ENCODE data around the gene LALBA. TPM values are rescaled to one million over a fixed set of nuclear protein-coding genes. Genes with fewer than 3 reads are reported as not detected.
"Not testable (repeated sequence)": the region's sequence is repeated elsewhere in the genome, so short reads cannot be mapped to it uniquely, and the experiment has no call there.

Gene LALBA
- total RNA-seq, 2 experiments from 2014 or later: not detected

DNA sequence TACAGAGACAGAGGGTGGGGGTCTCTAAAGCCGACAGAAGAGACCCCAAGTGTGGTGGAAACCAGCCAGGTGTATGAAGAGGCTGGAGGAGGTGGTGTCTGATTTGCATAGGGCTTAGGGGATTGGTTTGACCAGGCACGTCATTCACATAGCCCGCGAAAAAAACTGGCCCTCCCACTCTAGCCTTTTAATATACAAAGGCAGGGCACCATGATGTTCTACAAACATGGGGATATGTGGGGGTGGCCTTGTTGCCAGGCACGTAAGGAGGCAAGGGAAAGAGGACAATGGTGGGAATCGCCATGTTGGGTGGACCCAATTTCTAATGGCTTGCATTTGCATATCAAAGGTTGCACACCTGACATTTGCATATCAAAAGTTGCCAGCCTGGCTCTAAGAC is 13.2 kb downstream of the LALBA start:
- H3K9me3 Mint-ChIP-seq: no peaks in the 10 kb centered on the region
- no peak overlapping the region for H3K27ac Mint-ChIP-seq
- H3K27me3 Mint-ChIP-seq: peaks cover 4% of the 10 kb centered on the region
- DNase-seq (no peak), ATAC-seq (ENCODE audit: low read depth) (no peak)
- H3K36me3 Mint-ChIP-seq: no peaks in the 10 kb centered on the region
- no peaks in the 10 kb centered on the region for H3K4me1 Mint-ChIP-seq
- H3K4me3 Mint-ChIP-seq: no peak overlapping the region
- POLR2A ChIA-PET: no interaction called here

DNA sequence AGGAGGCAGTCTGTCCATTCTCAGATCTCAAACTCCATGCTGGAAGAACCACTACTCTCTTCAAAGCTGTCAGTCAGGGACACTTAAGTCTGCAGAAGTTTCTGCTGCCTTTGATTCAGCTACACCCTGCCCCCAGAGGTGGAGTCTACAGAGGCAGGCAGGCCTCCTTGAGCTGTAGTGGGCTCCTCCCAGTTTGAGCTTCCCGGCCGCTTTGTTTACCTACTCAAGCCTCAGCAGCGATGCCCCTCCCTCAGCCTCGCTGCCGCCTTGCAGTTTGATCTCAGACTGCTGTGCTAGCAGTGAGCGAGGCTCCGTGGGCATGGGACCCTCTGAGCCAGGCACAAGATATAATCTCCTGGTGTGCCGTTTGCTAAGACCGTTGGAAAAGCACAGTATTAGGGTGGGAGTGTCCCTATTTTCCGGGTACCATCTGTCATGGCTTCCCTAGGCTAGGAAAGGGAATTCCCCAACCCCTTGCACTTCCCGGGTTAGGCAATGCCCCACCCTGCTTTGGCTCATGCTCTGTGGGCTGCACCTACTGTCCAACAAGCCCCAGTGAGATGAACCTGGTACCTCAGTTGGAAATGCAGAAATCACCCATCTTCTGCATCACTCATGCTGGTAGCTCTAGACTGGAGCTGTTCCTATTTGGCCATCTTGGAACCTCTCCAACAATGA is 16.0 kb downstream of the LALBA start:
- H3K9me3 Mint-ChIP-seq; ATAC-seq (ENCODE audit: low read depth); H3K36me3 Mint-ChIP-seq; H3K4me3 Mint-ChIP-seq; H3K27ac Mint-ChIP-seq; H3K4me1 Mint-ChIP-seq; DNase-seq; POLR2A ChIA-PET: not testable (repeated sequence)
- peaks cover 15% of the 10 kb centered on the region for H3K27me3 Mint-ChIP-seq

DNA sequence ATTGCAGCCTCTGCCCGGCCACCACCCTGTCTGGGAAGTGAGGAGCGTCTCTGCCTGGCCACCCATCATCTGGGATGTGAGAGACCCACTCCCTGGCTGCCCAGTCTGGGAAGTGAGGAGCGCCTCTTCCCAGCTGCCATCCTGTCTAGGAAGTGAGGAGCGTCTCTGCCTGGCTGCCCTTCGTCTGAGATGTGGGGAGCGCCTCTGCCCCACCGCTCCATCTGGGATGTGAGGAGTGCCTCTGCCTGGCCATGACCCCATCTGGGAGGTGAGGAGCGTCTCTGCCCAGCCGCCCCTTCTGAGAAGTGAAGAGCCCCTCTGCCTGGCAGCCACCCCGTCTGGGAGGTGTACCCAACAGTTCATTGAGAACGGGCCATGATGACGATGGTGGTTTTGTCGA is 18.2 kb downstream of the LALBA start:
- H3K27ac Mint-ChIP-seq; H3K9me3 Mint-ChIP-seq; POLR2A ChIA-PET; H3K36me3 Mint-ChIP-seq; ATAC-seq (ENCODE audit: low read depth); H3K4me1 Mint-ChIP-seq; DNase-seq; H3K4me3 Mint-ChIP-seq: not testable (repeated sequence)
- H3K27me3 Mint-ChIP-seq: peaks cover 15% of the 10 kb centered on the region

DNA sequence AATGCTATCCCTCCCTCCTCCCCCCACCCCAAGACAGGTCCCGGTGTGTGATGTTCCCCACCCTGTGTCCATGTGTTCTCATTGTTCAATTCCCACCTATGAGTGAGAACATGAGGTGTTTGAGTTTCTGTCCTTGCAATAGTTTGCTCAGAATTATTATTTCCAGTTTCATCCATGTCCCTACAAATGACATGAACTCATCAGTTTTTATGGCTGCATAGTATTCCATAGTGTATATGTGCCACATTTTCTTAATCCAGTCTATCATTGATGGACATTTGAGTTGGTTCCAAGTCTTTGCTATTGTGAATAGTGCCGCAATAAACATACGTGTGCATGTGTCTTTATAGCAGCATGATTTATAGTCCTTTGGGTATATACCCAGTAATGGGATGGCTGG is 22.8 kb downstream of the LALBA start:
- POLR2A ChIA-PET; ATAC-seq (ENCODE audit: low read depth); H3K4me1 Mint-ChIP-seq; H3K4me3 Mint-ChIP-seq; H3K36me3 Mint-ChIP-seq; H3K9me3 Mint-ChIP-seq; DNase-seq; H3K27ac Mint-ChIP-seq: not testable (repeated sequence)
- H3K27me3 Mint-ChIP-seq: peaks cover 21% of the 10 kb centered on the region

DNA sequence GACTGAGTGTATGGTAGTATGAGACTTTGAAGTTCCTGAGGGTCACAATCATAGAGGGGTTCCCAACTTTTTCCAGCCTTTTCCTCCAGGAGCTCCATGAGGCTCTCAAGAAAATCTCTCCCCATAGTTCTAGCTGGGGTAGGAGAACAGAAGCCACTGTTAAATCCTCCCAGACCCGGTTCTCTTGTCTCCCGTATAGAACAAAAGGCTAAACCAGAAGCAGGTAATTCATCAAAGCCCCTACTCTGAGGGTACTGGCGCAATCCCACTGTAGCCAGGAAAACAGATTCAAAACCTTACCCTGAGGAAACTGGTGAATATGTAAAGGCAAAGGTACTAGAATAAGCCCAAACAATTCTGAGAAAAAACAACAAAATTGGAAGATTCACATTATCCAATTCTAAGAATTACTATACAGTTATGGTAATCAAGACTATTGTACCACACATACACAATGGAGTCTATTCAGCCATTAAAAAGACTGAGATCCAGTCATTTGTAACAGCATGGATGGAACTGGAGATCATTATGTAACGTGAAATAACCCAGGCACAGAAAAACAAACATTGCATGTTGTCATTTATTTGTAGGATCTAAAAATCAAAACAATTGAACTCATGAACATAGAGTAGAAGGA is 23.9 kb downstream of the LALBA start:
- DNase-seq: no peak
- POLR2A ChIA-PET: no interaction called here
- H3K27me3 Mint-ChIP-seq: peaks cover 21% of the 10 kb centered on the region
- H3K9me3 Mint-ChIP-seq: peaks cover 4% of the 10 kb centered on the region
- H3K4me1 Mint-ChIP-seq: no peaks in the 10 kb centered on the region
- ATAC-seq (ENCODE audit: low read depth): no peak
- no peaks in the 10 kb centered on the region for H3K36me3 Mint-ChIP-seq
- H3K4me3 Mint-ChIP-seq: no peak overlapping the region
- no peak overlapping the region for H3K27ac Mint-ChIP-seq

DNA sequence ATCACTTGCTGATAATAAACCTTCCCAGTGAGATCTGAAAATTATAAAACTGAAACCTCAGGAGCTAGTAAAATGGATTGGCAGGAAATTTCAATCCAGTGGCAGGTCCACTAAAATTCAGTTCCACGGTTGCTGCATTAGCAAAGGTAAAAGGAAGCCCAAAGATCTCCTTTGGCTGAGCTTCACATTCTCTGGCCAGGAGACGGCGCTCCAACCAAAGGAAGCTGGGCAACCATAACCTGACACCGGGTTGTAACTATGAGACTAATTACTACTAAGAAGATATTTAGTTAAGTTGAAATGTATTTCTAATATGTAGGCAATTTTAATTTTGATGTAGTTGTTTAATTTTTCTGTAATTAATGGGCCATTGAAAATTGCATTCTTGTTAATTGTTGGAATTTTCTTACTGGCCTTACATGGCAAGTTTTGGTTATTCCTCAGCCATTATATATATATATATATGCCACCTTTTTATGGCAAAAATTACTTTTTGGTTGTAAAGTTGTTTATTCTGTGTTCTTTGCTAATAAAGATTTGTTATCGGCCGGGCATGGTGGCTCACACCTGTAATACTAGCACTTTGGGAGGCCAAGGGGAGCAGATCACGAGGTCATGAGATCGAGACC is 27.4 kb downstream of the LALBA start:
- POLR2A ChIA-PET: interaction anchor here (0.7 kb wide), 1 partner anchor 75 kb away, joined by 3 read pairs; no protein-coding TSS in a partner anchor

DNA sequence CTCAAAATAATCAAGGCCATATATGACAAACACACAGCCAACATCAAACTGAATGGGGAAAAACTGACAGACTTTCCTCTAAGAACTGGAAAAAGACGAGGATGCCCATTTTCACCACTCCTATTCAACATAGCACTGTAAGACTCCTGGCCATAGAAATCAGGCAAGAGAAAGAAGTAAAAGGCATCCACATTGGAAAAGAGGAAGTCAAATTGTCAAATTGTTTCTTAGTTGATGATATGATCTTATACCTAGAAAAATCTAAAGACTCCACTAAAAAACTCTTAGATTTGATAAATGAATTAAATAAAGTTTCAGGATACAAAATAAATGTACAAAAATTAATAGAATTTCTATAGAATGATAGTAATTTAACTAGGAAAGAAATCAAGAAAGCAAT is 33.2 kb downstream of the LALBA start:
- Mint-ChIP-seq H3K4me3 (no peak overlapping the region), H3K27ac (no peak overlapping the region), H3K27me3 (no peaks in the 10 kb centered on the region), H3K36me3 (no peaks in the 10 kb centered on the region), H3K9me3 (peaks cover 8% of the 10 kb centered on the region), H3K4me1 (peaks cover 13% of the 10 kb centered on the region)
- ATAC-seq (ENCODE audit: low read depth): no peak
- POLR2A ChIA-PET: no interaction called here
- no peak for DNase-seq

More for the DNA sequence above, 27.4 kb downstream of the LALBA start:
- peaks cover 8% of the 10 kb centered on the region for H3K27me3 Mint-ChIP-seq
- ATAC-seq (ENCODE audit: low read depth) (peak; percentile 47), DNase-seq (peak; percentile 52)
- no peak overlapping the region for H3K4me3 Mint-ChIP-seq
- H3K27ac Mint-ChIP-seq: no peak overlapping the region
- H3K36me3 Mint-ChIP-seq: no peaks in the 10 kb centered on the region
- H3K4me1 Mint-ChIP-seq: peaks cover 3% of the 10 kb centered on the region
- H3K9me3 Mint-ChIP-seq: no peaks in the 10 kb centered on the region

DNA sequence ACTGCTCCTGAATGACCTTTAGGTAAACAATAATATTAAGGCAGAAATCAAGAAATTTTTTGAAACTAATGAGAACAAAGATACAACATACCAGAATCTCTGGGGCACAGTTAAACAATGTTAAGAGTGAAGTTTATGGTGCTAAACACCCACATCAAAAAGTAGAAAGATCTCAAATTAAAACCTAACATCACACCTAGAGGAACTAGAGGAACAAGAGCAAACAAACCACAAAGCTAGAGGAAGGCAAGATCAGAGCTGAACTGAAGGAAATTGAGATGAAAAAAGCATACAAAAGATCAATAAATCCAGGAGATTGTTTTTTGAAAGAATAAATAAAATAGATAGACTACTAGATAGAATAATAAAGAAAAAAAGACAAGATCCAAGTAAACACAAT is 37.2 kb downstream of the LALBA start:
- POLR2A ChIA-PET: no interaction called here
- peak overlapping the region; percentile 3 for H3K4me3 Mint-ChIP-seq
- H3K9me3 Mint-ChIP-seq: peaks cover 8% of the 10 kb centered on the region
- H3K27ac Mint-ChIP-seq: no peak overlapping the region
- H3K4me1 Mint-ChIP-seq: peaks cover 10% of the 10 kb centered on the region
- no peaks in the 10 kb centered on the region for H3K27me3 Mint-ChIP-seq
- no peak for DNase-seq
- peak; percentile 42 for ATAC-seq (ENCODE audit: low read depth)
- no peaks in the 10 kb centered on the region for H3K36me3 Mint-ChIP-seq

DNA sequence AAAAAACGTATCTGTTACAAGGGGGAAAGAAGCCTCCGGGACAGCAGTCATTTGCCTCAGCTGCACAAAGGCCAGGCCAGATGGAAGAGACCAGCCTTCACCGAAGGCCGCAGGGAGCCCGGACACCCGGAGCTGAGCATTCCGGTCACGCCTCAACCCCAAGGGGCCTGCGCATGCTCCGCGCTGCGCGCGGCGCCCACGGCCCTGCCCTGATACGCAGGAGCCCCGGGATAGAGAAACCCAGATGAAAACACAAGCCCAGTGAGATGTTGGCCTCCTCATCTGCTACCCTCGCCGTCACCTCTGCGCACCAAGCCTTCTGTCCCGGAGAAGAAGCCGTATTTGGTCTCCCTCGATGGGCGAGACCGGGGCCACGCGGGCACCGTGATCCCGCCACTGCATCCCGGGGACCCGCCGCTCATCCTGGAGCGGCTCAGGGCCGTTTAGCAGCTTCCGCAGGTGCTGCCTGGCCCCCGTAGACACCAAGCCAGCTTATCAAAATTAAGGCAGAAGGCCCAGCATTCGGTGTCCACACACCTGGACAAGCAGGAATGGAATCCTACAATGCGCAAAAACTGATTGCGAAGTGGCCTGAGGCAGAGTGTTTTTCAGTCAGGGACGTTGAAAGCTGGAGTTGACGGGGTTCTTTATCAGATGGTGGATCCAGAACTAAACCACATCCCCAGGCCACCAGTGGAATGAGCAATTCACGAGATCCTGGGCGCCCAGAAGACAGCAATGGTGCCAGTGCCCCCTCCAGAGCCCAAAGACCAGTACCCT is 41.8 kb downstream of the LALBA start:
- Mint-ChIP-seq H3K36me3 (no peaks in the 10 kb centered on the region), H3K27ac (no peak overlapping the region), H3K27me3 (no peaks in the 10 kb centered on the region), H3K4me1 (peaks cover 10% of the 10 kb centered on the region), H3K4me3 (no peak overlapping the region), H3K9me3 (no peaks in the 10 kb centered on the region)
- POLR2A ChIA-PET: interaction anchor here (0.5 kb wide), 1 partner anchor 89 kb away, joined by 3 read pairs; no protein-coding TSS in a partner anchor
- DNase-seq: no peak
- no peak for ATAC-seq (ENCODE audit: low read depth)

DNA sequence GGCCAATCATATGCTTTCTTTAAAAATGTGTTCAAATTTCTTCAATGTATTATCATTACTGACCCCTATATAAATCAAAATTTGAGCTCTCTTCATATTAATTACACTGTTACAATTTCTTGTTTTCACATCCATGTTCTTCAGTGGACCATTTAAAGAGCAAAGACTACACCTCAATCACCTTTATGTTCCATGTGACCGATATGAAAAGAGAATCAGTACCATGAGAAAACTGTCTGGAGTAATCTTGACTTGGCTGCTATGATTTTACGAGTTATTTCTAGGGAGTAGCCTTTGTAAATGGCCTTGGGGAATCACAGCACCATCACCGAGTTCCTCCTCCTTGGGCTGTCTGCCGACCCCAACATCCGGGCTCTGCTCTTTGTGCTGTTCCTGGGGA is 44.5 kb downstream of the LALBA start, which contains the start of gene OR8S1:
OR8S1 (plus strand) TSS at position 301 of the 400 bp plus-strand sequence; CDS start at position 301, 0 bp downstream.
- POLR2A ChIA-PET: no interaction called here
- ATAC-seq (ENCODE audit: low read depth) (no peak), DNase-seq (no peak)
- Mint-ChIP-seq H3K9me3 (no peaks in the 10 kb centered on the region), H3K36me3 (no peaks in the 10 kb centered on the region), H3K4me1 (no peaks in the 10 kb centered on the region), H3K27ac (no peak within 1 kb of the TSS), H3K4me3 (no peak within 1 kb of the TSS), H3K27me3 (peaks cover 2% of the 10 kb centered on the region)

DNA sequence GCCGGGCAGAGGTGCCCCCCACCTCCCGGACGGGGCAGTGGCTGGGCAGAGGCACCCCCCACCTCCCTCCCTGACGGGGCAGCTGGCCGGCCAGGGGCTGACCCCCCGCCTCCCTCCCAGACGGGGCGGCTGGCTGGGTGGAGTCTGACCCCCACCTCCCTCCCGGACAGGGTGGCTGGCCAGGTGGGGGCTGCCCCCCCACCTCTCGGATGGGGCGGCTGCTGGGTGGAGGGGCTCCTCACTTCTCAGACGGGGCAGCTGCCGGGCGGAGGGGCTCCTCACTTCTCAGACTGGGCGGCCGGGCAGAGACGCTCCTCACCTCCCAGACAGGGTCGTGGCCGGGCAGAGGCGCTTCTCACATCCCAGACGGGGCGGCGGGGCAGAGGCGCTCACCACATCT is 49.5 kb downstream of the LALBA start:
- POLR2A ChIA-PET; H3K27ac Mint-ChIP-seq; ATAC-seq (ENCODE audit: low read depth); H3K4me1 Mint-ChIP-seq; DNase-seq; H3K36me3 Mint-ChIP-seq; H3K4me3 Mint-ChIP-seq; H3K27me3 Mint-ChIP-seq; H3K9me3 Mint-ChIP-seq: not testable (repeated sequence)

Data from activated naive CD8-positive, alpha-beta T cell treated with anti-CD3 and anti-CD28 coated beads, Interleukin-2, amount 10 ng/mL, durations not matched to agents 7 days and 5 days (primary cell).